ENCODE results near the gene PDLIM5.
"Not testable (repeated sequence)": the region's sequence is repeated elsewhere in the genome, so short reads cannot be mapped to it uniquely, and the experiment has no call there.

PDLIM5 gene

DNA sequence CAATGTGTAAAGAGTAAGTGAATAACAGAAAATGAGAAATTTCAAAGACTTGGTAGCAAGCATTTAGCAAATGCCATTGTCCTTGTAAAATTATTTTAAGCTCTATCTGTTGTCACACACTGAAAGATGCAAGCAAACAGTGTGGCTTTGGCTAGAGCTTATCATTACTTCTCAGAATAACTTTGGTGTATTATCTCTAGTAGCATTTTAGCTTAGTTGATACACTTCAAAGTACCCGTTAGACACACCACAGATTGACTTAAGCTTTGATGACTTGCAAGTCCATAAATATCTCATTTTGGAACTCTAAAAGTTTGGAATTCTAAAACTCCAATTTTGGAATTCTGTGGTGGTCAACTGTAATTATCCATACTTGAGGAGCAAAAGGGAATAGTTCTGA, 98.6 kb downstream of the PDLIM5 start:
- no peak for DNase-seq (ENCODE audit: low read depth, low spot score)
- ChIA-PET CTCF (interaction anchor here (1.5 kb wide), 1 partner anchor 143 kb away, joined by 3 read pairs; no protein-coding TSS in a partner anchor), POLR2A (no interaction called here)
- TF ChIP-seq, protein P1, sequence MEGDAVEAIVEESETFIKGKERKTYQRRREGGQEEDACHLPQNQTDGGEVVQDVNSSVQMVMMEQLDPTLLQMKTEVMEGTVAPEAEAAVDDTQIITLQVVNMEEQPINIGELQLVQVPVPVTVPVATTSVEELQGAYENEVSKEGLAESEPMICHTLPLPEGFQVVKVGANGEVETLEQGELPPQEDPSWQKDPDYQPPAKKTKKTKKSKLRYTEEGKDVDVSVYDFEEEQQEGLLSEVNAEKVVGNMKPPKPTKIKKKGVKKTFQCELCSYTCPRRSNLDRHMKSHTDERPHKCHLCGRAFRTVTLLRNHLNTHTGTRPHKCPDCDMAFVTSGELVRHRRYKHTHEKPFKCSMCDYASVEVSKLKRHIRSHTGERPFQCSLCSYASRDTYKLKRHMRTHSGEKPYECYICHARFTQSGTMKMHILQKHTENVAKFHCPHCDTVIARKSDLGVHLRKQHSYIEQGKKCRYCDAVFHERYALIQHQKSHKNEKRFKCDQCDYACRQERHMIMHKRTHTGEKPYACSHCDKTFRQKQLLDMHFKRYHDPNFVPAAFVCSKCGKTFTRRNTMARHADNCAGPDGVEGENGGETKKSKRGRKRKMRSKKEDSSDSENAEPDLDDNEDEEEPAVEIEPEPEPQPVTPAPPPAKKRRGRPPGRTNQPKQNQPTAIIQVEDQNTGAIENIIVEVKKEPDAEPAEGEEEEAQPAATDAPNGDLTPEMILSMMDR (IDR thresholded peaks at IDR 0.05; ENCODE audit: insufficient read depth, low read length, missing control alignments): no peak
- H3K4me3 ChIP-seq (ENCODE audit: low read depth, low read length): no peak overlapping the region

DNA sequence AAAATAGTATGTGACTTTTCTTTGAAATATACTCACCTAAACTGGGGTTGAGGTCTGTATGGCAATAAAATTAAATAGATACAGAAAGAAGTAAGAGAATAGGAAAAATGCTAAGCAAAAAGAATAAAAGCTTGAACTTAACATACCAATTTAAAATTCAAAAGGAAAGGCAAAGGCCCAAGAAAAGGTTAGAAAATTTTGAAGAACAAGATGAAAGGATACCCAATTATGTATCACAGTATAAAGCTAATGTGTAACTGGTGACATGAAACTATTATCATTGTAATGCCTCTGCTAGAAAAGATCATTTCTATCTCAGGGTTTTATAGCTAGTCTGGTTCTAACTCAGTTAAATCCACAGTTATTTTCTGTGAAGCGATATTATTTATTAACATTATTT, 99.1 kb downstream of the PDLIM5 start:
- TF ChIP-seq, protein P1 (IDR thresholded peaks at IDR 0.05; ENCODE audit: insufficient read depth, low read length, missing control alignments): no peak
- DNase-seq (ENCODE audit: low read depth, low spot score): no peak
- ChIA-PET POLR2A (no interaction called here), CTCF (interaction anchor here (0.9 to 1.5 kb wide), 2 partner anchors 28 to 144 kb away, joined by 3 read pairs; no protein-coding TSS in a partner anchor)
- no peak overlapping the region for H3K4me3 ChIP-seq (ENCODE audit: low read depth, low read length)

DNA sequence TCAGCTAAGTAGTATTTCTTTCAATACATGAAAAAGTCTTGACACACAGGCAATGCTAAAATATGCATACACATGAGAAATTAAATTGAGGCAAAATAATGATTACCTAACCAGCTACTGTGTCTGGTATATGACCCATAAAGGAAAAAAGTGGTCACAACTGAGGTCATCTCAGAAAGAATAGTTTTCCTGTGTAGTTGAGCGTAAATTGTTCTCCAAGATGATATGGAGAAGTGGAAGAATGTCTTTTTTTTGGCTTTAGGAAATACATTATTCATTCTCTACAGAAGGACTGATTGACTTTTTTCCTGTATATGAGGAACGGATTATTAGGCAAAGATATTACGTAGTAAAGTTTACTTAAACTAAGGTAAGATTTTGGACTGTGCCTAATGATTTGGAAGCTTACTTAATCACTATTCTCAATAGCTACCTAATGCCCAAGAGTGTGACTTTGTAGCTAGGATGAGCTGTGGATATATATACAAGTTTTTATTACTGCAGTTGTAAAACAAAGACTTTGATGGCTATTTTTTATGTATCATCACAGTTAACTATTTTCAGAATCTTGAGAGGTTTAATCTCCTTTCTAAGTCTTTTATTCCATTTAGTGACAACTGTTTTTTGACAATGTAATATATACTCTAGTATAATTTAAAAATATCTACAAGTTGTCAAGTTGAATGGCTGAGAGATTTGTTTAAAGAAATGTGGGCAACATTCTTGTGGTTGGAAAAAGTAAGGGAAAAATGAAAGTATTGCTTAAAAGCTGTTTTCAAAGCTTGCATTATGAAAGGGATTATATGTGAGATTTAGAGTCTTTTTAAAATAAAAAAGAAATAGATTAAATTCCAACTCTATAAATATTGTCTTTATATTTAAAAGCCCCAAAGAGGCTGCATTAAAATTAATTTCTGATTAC, 100.2 kb downstream of the PDLIM5 start:
- ChIA-PET CTCF (interaction anchor here (0.6 to 1.0 kb wide), 2 partner anchors 13 to 145 kb away, joined by 3 read pairs; no protein-coding TSS in a partner anchor), POLR2A (no interaction called here)
- no peak overlapping the region for H3K4me3 ChIP-seq (ENCODE audit: low read depth, low read length)
- DNase-seq (ENCODE audit: low read depth, low spot score): no peak
- TF ChIP-seq, protein P1 (IDR thresholded peaks at IDR 0.05; ENCODE audit: insufficient read depth, low read length, missing control alignments): no peak

DNA sequence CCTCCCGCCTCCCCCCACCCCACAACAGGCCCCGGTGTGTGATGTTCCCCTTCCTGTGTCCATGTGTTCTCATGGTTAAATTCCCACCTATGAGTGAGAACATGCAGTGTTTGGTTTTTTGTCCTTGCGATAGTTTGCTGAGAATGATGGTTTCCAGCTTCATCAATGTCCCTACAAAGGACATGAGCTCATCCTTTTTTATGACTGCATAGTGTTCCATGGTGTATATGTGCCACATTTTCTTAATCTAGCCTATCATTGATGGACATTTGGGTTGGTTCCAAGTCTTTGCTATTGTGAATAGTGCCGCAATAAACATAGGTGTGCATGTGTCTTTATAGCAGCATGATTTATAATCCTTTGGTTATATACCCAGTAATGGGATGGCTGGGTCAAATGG, 104.3 kb downstream of the PDLIM5 start:
- POLR2A ChIA-PET; DNase-seq (ENCODE audit: low read depth, low spot score); H3K4me3 ChIP-seq (ENCODE audit: low read depth, low read length); CTCF ChIA-PET: not testable (repeated sequence)

DNA sequence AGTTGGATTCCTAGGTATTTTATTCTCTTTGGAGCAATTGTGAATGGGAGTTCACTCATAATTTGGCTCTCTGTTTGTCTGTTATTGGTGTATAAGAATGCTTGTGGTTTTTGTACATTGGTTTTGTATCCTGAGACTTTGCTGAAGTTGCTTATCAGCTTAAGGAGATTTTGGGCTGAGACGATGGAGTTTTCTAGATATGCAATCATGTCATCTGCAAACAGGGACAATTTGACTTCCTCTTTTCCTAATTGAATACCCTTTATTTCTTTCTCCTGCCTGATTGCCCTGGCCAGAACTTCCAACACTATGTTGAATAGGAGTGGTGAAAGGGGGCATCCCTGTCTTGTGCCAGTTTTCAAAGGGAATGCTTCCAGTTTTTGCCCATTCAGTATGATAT, 105.9 kb downstream of the PDLIM5 start:
- DNase-seq (ENCODE audit: low read depth, low spot score); CTCF ChIA-PET; POLR2A ChIA-PET; H3K4me3 ChIP-seq (ENCODE audit: low read depth, low read length): not testable (repeated sequence)

DNA sequence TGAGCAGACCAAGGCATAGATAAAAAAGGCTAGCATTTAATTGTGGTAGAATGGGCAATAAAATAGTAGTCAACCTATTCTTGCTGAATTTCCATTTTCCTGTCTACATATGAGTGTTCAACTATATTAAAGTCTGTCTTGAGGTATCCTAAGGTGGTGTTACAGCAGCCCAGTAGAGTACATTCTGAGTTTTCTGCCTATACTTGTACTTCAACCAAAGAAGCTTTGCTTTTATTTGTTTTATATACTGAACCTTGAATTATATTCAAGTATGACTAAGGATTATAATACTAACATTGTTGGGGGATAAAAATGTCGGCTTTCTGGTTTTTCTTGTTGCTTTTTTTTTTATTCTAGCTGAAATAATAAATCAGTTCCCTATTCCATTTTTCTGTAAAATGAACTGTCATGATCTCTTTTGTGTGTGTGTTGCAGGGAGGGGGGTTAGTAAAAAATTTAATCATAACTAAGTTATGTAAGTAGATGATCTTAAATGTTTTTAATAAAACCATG, 106.7 kb downstream of the PDLIM5 start:
- DNase-seq (ENCODE audit: low read depth, low spot score): no peak
- no peak overlapping the region for H3K4me3 ChIP-seq (ENCODE audit: low read depth, low read length)
- TF ChIP-seq, protein P1 (IDR thresholded peaks at IDR 0.05; ENCODE audit: insufficient read depth, low read length, missing control alignments): no peak
- POLR2A ChIA-PET: interaction anchor here (1.3 kb wide), 1 partner anchor 10 kb away, joined by 4 read pairs; no protein-coding TSS in a partner anchor
- CTCF ChIA-PET: no interaction called here

DNA sequence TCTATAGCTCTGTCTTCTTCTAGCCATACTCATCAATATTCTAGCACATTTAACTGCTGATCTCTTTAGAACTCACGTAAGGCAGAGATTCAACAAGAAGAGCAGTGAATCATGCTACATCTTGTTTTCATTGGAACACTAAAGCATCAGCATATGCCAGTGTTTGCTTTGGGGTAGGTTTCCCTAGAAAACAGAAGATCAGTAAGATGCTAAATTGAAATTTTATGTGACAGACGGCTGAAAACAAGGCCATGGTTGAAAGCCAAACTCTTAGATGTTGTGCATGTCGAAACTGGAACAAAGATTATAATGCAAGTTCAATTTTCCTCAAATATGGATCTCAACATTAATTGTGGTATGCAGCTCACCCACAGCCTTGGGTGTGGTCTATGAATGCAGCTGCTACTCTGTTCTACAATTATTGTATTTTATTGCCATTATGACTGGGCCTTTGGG, 107.6 kb downstream of the PDLIM5 start:
- no peak overlapping the region for H3K4me3 ChIP-seq (ENCODE audit: low read depth, low read length)
- DNase-seq (ENCODE audit: low read depth, low spot score): no peak
- POLR2A ChIA-PET: interaction anchor here (1.3 kb wide), 1 partner anchor 11 kb away, joined by 4 read pairs; no protein-coding TSS in a partner anchor
- TF ChIP-seq, protein P1 (IDR thresholded peaks at IDR 0.05; ENCODE audit: insufficient read depth, low read length, missing control alignments): no peak
- CTCF ChIA-PET: interaction anchor here (1.5 to 1.7 kb wide), 2 partner anchors 107 to 153 kb away, joined by 3 to 5 read pairs; no protein-coding TSS in a partner anchor
